Anterior cingulate cortex (tissue), 58 donors: ENCODE results near the gene DLL3.

Source experiments
- DNase-seq, 58 donors: peaks; one replicate each; lab custom pipeline; 2025; lab: John Stamatoyannopoulos, UW

Gene DLL3

GRCh38 chr19:39481676-39482075, 17.1 kb upstream of the DLL3 start:
- no peak for DNase-seq

GRCh38 chr19:39483141-39483540, 15.6 kb upstream of the DLL3 start:
- no peak for DNase-seq

- no peak for DNase-seq
Observed at GRCh38 chr19:39489756-39490155, 9.0 kb upstream of the DLL3 start.

GRCh38 chr19:39492225-39492624, 6.5 kb upstream of the DLL3 start:
- DNase-seq = no peak

- DNase-seq = no peak
Observed at GRCh38 chr19:39492788-39493187, 6.0 kb upstream of the DLL3 start.

GRCh38 chr19:39494661-39495060, 4.1 kb upstream of the DLL3 start:
- no peak for DNase-seq

- no peak for DNase-seq
Observed at GRCh38 chr19:39496063-39496462, 2.7 kb upstream of the DLL3 start.

GRCh38 chr19:39497701-39497995, 1.1 kb upstream of the DLL3 start:
- DNase-seq = no peak

- peak in 28 of 58 donors; percentile 5 to 50 (median 22) for DNase-seq
Observed at GRCh38 chr19:39497996-39498797, 550 bp upstream of the DLL3 start.

GRCh38 chr19:39499932-39500331, 1.2 kb downstream of the DLL3 start:
- no peak for DNase-seq

GRCh38 chr19:39500543-39500942, 1.8 kb downstream of the DLL3 start:
- no peak for DNase-seq

- no peak for DNase-seq
Observed at GRCh38 chr19:39501340-39501739, 2.6 kb downstream of the DLL3 start.

- DNase-seq = peak in 2 of 58 donors; percentile 5 to 19
Observed at GRCh38 chr19:39502640-39503417, 4.1 kb downstream of the DLL3 start.

- DNase-seq = no peak
Observed at GRCh38 chr19:39506598-39506943, 7.8 kb downstream of the DLL3 start.

- peak in 31 of 58 donors; percentile 4 to 56 (median 28) for DNase-seq
Observed at GRCh38 chr19:39506944-39507714, 8.4 kb downstream of the DLL3 start.

GRCh38 chr19:39507715-39508364, 9.1 kb downstream of the DLL3 start:
- DNase-seq = no peak

GRCh38 chr19:39508629-39509028, 9.9 kb downstream of the DLL3 start:
- no peak for DNase-seq

GRCh38 chr19:39509233-39509632, 10.5 kb downstream of the DLL3 start:
- no peak for DNase-seq

- no peak for DNase-seq
Observed at GRCh38 chr19:39512988-39513387, 14.2 kb downstream of the DLL3 start.

- DNase-seq = peak in 1 of 58 donors; percentile 15
Observed at GRCh38 chr19:39514840-39515550, 16.2 kb downstream of the DLL3 start, which contains the start of gene SELENOV. SELENOV (plus strand) TSS chr19:39515139; CDS start chr19:39515213, 74 bp downstream.
